ENCODE results near the gene AKR7A2. TPM values are rescaled to one million over a fixed set of nuclear protein-coding genes. Genes with fewer than 3 reads are reported as not detected.
A peak's percentile ranks its signal among the peaks of the same experiment; 100 is the strongest.

Gene AKR7A2
- total RNA-seq, 1 donor from 2014 or later: 53.7 TPM

DNA sequence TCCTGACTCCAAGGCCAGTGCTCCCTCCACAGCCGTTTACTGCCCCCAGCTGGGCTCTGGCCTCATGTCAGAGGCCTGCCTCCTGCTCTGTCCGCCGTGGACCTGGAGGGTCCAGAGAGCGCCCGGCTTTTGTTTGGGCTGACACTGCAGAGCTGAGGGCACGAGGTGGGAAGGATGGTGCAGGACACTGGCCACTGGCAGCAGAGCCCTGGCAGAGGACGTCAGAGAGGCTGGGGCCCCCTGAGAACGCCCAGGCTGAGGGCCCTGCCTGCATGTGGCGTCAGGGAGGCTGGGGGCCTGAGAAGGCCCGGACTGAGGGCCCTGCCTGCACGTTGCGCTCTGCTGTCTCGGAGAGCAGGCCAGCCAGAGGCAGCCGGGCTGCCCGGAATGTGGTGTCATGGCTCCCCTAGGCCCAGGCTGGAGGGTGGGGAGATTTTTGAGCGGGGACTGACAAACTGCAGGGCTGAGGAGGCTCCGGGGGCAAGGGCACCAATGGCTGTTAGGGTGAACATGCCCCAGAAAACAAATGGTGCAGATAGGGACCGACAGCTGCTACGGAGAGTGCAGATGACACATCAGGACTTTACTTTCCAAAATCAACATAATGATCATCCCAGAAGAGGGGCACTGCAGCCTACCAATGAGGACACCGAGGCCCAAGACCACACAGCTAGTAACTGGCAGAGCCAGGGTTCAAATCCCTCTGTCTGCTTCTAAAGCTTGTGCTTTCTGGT, 31.8 kb upstream of the AKR7A2 start:
- Mint-ChIP-seq H3K27me3 (no peaks in the 10 kb centered on the region), H3K9me3 (ENCODE audit: low read depth) (no peaks in the 10 kb centered on the region), H3K27ac (no peak overlapping the region), H3K4me1 (ENCODE audit: low read depth) (peaks cover 2% of the 10 kb centered on the region), H3K4me3 (ENCODE audit: low read depth) (no peak overlapping the region), H3K36me3 (ENCODE audit: insufficient read depth) (peaks cover 12% of the 10 kb centered on the region)
- DNase-seq (ENCODE audit: low spot score, unreplicated experiment): no peak
- no peak for TF ChIP-seq CTCF (IDR thresholded peaks at IDR 0.05; ENCODE audit: unreplicated experiment)

DNA sequence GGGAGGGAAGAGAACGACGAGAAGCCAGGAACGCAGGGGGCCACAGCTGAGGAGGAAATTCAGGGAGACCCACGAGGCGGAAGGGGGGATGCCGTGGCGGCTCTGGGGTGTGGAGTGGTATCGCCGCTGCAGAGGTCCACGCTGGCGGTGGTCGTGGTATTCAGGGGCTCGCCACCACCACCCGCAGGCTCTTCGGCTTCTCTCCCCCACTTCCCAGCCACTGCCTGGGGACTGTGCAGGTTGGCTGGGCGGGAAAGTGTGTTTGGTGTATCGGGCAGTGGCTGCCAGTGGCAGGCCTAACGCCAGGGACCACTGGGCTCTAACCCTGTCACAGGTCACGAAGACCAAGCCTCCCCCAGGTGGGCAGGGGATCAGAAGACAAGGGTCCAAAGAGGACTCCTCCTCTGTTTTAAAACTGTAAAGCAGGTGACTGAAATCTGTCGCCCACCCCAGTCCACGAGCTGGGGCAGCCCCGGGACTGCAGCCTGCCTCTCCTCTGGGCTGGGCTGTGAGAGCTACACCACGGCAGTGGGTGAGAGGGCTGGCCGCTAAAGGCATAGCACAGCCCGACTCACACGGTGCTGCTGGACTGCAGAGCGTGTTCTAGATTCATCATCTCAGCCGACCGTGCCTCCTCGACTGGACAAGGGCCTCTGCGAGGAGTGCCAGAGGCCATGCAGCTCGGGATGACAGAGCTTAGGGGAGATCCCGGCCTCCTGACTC, 31.1 kb upstream of the AKR7A2 start:
- Mint-ChIP-seq H3K36me3 (ENCODE audit: insufficient read depth) (peaks cover 12% of the 10 kb centered on the region), H3K9me3 (ENCODE audit: low read depth) (no peaks in the 10 kb centered on the region), H3K4me3 (ENCODE audit: low read depth) (no peak overlapping the region), H3K27me3 (no peaks in the 10 kb centered on the region), H3K27ac (no peak overlapping the region), H3K4me1 (ENCODE audit: low read depth) (peaks cover 2% of the 10 kb centered on the region)
- DNase-seq (ENCODE audit: low spot score, unreplicated experiment): no peak
- no peak for TF ChIP-seq CTCF (IDR thresholded peaks at IDR 0.05; ENCODE audit: unreplicated experiment)

GRCh38 chr1:19342062-19342750, 30.3 kb upstream of the AKR7A2 start:
- no peak for DNase-seq (ENCODE audit: low spot score, unreplicated experiment)
- no peak for TF ChIP-seq CTCF (IDR thresholded peaks at IDR 0.05; ENCODE audit: unreplicated experiment)
- Mint-ChIP-seq H3K27me3 (no peaks in the 10 kb centered on the region), H3K27ac (peak overlapping the region; percentile 27), H3K4me1 (ENCODE audit: low read depth) (peaks cover 2% of the 10 kb centered on the region), H3K9me3 (ENCODE audit: low read depth) (no peaks in the 10 kb centered on the region), H3K4me3 (ENCODE audit: low read depth) (no peak overlapping the region), H3K36me3 (ENCODE audit: insufficient read depth) (peaks cover 12% of the 10 kb centered on the region)

GRCh38 chr1:19341201-19342061, 29.5 kb upstream of the AKR7A2 start:
- peaks cover 2% of the 10 kb centered on the region for H3K4me1 Mint-ChIP-seq (ENCODE audit: low read depth)
- peaks cover 12% of the 10 kb centered on the region for H3K36me3 Mint-ChIP-seq (ENCODE audit: insufficient read depth)
- no peaks in the 10 kb centered on the region for H3K9me3 Mint-ChIP-seq (ENCODE audit: low read depth)
- H3K27me3 Mint-ChIP-seq: no peaks in the 10 kb centered on the region
- peak; percentile 63 for DNase-seq (ENCODE audit: low spot score, unreplicated experiment)
- TF ChIP-seq CTCF (IDR thresholded peaks at IDR 0.05; ENCODE audit: unreplicated experiment): peak; percentile 80
- no peak overlapping the region for H3K27ac Mint-ChIP-seq
- no peak overlapping the region for H3K4me3 Mint-ChIP-seq (ENCODE audit: low read depth)
